ENCODE data around the gene LRRC45. TPM values are rescaled to one million over a fixed set of nuclear protein-coding genes. Genes with fewer than 3 reads are reported as not detected.

Gene LRRC45
- total and polyA plus RNA-seq, 2 of the 4 experiments (the other 2 are of a cell fraction) = 7.2 to 10.2 TPM

DNA sequence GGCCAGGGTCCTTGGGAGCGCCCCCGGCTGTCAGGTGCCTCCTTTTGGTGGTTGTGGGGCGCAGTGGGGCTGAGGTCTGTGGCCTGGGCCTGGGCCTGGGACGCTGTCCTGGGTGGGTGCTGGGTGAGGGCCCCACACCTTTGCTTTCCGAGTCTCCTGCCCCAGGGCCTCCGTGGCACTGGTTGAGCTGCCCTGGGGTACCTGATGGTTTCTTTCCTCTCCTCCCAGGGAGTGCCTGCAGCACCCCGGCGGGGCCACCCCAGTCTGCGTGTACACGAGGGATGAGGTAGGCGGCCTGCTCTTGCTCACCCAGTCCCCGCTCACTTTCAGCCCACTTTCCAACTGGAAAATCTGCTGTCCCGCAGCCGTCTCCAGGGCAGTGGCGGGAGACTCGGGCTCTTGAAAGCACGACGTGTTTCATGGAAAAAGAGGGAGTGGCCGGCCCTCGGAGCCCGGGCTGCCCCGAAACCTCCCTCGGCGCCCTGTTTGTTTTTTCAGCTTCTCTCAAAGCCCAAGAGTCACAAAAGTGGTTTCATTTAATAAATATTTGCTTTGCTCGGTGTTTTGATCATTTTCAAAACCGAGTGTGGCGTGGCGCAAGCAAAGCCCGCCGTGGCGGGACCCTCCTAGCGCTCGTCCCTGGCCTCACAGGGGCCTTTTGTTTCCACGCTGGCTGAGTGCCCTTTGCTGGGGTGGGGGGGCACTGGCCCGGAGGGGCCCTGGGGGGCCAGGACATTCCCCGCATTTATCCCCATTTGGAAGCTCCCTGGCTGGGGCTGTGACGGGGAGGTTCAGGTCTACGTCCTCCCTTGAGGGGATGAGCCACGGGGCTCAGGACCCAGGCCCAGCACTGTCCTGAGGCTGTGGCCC, 28.3 kb upstream of the LRRC45 start:
- peak overlapping the region; percentile 19 for H2AK9ac ChIP-seq (replicated peaks; ENCODE audit: low read depth, low read length, poor library complexity)
- ChIA-PET CTCF (no interaction called here), POLR2A (ENCODE audit: unreplicated experiment) (no interaction called here)
- DNase-seq = no peak
- no peak overlapping the region for H2AFZ ChIP-seq (replicated peaks; ENCODE audit: low read length, poor library complexity)
- no TSS peak for BruUV-seq (replicated peaks)
- no peaks in the 10 kb centered on the region for H3K9me3 ChIP-seq (ENCODE audit: control insufficient read depth, insufficient read depth, low read length)
- no peak overlapping the region for H2BK5ac ChIP-seq (ENCODE audit: low read depth, low read length, poor library complexity, severe bottlenecking)
- no peak overlapping the region for H4K5ac ChIP-seq (ENCODE audit: low read depth, low read length)
- H2BK120ac ChIP-seq (ENCODE audit: low read depth, low read length) = no peak overlapping the region
- peaks cover 13% of the 10 kb centered on the region for H3K4me1 ChIP-seq (ENCODE audit: control insufficient read depth, insufficient read depth, low read length)
- H3K23ac ChIP-seq (ENCODE audit: low read depth, low read length) = no peak overlapping the region
- dilution Hi-C loops (cut with HindIII; ENCODE audit: low sequenced_read_pairs, unreplicated experiment) (no loop called here), in situ Hi-C loops (cut with MboI; ENCODE audit: low sequenced_read_pairs) (no loop called here), intact Hi-C loops (cut with micrococcal nuclease) (no loop called here)
- no peak overlapping the region for H3K9ac ChIP-seq (ENCODE audit: low read depth, low read length)
- H2BK15ac ChIP-seq (ENCODE audit: low read depth, low read length) = no peak overlapping the region
- peaks cover 9 to 22% of the 10 kb centered on the region in 2 experiments; a peak in 3 of 4 replicates for H3K79me1 ChIP-seq (ENCODE audit: low read depth in 1 of 2, low read length in 2 of 2)
- peaks cover 10% of the 10 kb centered on the region; the same call in 1 of the 2 replicates for H3K36me3 ChIP-seq (ENCODE audit: control insufficient read depth, insufficient read depth, low read length)
- no peak overlapping the region for H3K18ac ChIP-seq (ENCODE audit: low read depth, low read length)
- H3K27ac ChIP-seq (ENCODE audit: insufficient read depth, low read length) = no peak overlapping the region
- H3K4ac ChIP-seq (ENCODE audit: low read depth, low read length) = no peak overlapping the region
- no peaks in the 10 kb centered on the region for H3K9me1 ChIP-seq (ENCODE audit: insufficient read depth, low read length)
- no peak overlapping the region for H3K14ac ChIP-seq (replicated peaks; ENCODE audit: low read depth, low read length)
- H3K27me3 ChIP-seq (ENCODE audit: control insufficient read depth, insufficient read depth, low read length) = no peaks in the 10 kb centered on the region
- no peak overlapping the region for H4K91ac ChIP-seq (ENCODE audit: insufficient read depth, low read depth, low read length)
- no peak overlapping the region for H2BK20ac ChIP-seq (ENCODE audit: low read depth, low read length)
- H3K56ac ChIP-seq (ENCODE audit: extremely low read depth, insufficient read depth, low read length) = no peak overlapping the region
- H2AK5ac ChIP-seq (ENCODE audit: low read depth, low read length) = no peak overlapping the region
- ATAC-seq (ENCODE audit: low read depth) = no peak
- H4K20me1 ChIP-seq (ENCODE audit: insufficient read depth, low read length) = peaks cover 6% of the 10 kb centered on the region
- H4K8ac ChIP-seq (ENCODE audit: low read depth in 2 of 2, low read length in 2 of 2) = no peak overlapping the region
- H3K4me3 ChIP-seq (ENCODE audit: insufficient read depth, low read depth, low read length) = no peak overlapping the region
- H3K4me2 ChIP-seq (ENCODE audit: low read depth, low read length) = no peak overlapping the region
- 89% methylated on average over 5 of the region's 39 CpGs; no CpG with 5 or more reads in 1 of the 2 experiments for WGBS, 2 experiments (ENCODE audit: extremely low coverage in 2 of 2, insufficient read length in 1 of 2)
- TF ChIP-seq BHLHE40 (IDR thresholded peaks at IDR 0.05; ENCODE audit: low read depth, low read length) (no peak), SMC3 (IDR thresholded peaks at IDR 0.05; ENCODE audit: low read depth, low read length) (no peak), MAZ (IDR thresholded peaks at IDR 0.05; ENCODE audit: borderline replicate concordance, low read depth, low read length) (no peak), CEBPB (IDR thresholded peaks at IDR 0.05; ENCODE audit: low read depth, low read length) (no peak), RAD21 (IDR thresholded peaks at IDR 0.05; ENCODE audit: low read length) (no peak), POLR2A (IDR thresholded peaks at IDR 0.05; ENCODE audit: low read depth, low read length) (no peak), FOS (IDR thresholded peaks at IDR 0.05; ENCODE audit: low read depth, low read length) (no peak), MXI1 (IDR thresholded peaks at IDR 0.05; ENCODE audit: borderline replicate concordance, low read depth, low read length) (no peak), NFE2L2 (IDR thresholded peaks at IDR 0.05; ENCODE audit: low read depth, low read length) (no peak), RCOR1 (IDR thresholded peaks at IDR 0.05; ENCODE audit: insufficient replicate concordance, low read length) (no peak), CHD1 (IDR thresholded peaks at IDR 0.05; ENCODE audit: low read depth, low read length) (no peak), MAFK (IDR thresholded peaks at IDR 0.05; ENCODE audit: low read depth, low read length) (no peak)
- TF ChIP-seq, protein P1, sequence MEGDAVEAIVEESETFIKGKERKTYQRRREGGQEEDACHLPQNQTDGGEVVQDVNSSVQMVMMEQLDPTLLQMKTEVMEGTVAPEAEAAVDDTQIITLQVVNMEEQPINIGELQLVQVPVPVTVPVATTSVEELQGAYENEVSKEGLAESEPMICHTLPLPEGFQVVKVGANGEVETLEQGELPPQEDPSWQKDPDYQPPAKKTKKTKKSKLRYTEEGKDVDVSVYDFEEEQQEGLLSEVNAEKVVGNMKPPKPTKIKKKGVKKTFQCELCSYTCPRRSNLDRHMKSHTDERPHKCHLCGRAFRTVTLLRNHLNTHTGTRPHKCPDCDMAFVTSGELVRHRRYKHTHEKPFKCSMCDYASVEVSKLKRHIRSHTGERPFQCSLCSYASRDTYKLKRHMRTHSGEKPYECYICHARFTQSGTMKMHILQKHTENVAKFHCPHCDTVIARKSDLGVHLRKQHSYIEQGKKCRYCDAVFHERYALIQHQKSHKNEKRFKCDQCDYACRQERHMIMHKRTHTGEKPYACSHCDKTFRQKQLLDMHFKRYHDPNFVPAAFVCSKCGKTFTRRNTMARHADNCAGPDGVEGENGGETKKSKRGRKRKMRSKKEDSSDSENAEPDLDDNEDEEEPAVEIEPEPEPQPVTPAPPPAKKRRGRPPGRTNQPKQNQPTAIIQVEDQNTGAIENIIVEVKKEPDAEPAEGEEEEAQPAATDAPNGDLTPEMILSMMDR (conservative IDR thresholded peaks at IDR 0.05; ENCODE audit: low read depth, low read length) = no peak
- TF ChIP-seq, protein P2, sequence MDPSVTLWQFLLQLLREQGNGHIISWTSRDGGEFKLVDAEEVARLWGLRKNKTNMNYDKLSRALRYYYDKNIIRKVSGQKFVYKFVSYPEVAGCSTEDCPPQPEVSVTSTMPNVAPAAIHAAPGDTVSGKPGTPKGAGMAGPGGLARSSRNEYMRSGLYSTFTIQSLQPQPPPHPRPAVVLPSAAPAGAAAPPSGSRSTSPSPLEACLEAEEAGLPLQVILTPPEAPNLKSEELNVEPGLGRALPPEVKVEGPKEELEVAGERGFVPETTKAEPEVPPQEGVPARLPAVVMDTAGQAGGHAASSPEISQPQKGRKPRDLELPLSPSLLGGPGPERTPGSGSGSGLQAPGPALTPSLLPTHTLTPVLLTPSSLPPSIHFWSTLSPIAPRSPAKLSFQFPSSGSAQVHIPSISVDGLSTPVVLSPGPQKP (IDR thresholded peaks at IDR 0.05; ENCODE audit: borderline replicate concordance, low read depth, low read length) = no peak
- TF ChIP-seq, protein P3, sequence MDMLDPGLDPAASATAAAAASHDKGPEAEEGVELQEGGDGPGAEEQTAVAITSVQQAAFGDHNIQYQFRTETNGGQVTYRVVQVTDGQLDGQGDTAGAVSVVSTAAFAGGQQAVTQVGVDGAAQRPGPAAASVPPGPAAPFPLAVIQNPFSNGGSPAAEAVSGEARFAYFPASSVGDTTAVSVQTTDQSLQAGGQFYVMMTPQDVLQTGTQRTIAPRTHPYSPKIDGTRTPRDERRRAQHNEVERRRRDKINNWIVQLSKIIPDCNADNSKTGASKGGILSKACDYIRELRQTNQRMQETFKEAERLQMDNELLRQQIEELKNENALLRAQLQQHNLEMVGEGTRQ (IDR thresholded peaks at IDR 0.05; ENCODE audit: low read depth, low read length) = no peak

Measured in IMR-90 (cell line).